HG02571 (cell line): Measurements from ENCODE around the gene LPP.

Experiments
- ATAC-seq: cut with Tn5 transposase; IDR thresholded peaks from one replicate; pipeline ENCODE4 v1.9.1; 2021; ENCODE audit warnings: mild to moderate bottlenecking, moderate library complexity; ENCODE audit not compliant: unreplicated experiment

LPP gene

DNA sequence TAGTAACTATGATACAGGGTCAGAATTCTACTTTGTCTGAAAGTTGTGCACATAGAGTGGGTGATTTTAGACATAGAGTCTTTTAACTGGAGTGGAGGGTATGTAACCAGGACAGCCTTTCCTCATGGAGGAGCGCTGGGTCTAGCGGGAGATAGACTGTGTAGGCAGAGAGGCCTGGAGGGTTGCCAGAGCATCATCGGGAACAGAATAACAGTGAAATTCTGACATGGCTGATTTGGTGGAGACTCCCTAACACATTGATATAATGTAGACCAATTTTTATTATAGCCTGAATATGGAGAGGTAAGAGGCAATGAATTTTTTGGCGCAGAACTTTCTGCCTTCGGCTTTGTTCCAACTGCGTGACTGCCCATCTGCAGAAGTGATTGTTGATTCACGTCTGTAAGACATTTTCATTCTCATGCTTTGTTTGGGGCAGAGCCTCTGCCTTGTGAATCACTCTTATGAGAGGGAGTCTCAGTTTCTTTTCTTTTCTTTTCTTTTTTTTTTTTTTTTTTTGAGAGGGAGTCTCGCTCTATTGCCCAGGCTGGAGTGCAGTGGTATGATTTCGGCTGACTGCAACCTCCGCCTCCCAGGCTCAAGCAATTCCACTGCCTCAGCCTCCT is 16.0 kb downstream of the LPP start:
- no peak for ATAC-seq

DNA sequence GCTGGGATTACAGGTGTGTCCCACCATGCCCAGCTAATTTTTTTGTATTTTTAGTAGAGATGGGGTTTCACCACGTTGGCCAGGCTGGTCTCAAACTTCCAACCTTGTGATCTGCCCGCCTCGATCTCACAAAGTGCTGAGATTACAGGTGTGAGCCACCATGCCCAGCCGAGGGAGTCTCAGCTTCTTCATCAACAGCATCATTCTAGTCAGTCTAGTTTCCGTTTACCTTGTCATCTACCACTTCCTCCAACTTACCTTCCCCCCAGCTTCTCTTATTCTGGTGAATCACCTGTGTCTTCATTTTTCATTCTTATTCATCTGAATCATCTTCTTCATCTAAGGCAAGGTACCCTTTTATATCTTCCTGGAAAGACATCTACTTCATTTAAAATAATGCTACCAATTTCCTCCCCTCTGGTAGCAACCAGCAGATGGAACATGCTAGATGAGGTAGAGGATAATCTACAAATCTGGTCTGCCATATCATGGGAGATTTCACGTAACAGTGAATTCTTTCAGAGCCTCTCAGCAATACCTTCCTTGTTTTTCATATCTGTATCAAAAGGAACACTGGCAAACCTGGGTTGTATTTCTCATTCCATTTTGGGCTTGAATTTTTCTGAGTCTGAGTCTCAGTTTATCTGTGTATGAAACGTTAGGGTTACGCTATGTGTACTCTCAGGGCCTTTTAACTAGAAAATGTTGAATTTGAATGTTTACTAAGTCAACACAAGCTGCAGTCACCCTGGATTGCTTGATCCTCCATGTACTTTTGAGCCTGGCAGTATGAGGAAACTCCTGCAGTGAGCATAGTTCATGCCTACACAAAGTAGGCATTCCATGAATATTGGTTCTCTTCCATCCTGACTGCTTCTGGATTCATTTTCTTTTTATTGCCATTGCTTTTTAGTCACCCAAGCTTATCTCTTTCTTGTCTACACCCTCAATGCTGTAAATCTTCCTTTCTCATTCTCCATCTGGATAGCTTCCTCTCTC is 16.8 kb downstream of the LPP start:
- ATAC-seq = no peak

DNA sequence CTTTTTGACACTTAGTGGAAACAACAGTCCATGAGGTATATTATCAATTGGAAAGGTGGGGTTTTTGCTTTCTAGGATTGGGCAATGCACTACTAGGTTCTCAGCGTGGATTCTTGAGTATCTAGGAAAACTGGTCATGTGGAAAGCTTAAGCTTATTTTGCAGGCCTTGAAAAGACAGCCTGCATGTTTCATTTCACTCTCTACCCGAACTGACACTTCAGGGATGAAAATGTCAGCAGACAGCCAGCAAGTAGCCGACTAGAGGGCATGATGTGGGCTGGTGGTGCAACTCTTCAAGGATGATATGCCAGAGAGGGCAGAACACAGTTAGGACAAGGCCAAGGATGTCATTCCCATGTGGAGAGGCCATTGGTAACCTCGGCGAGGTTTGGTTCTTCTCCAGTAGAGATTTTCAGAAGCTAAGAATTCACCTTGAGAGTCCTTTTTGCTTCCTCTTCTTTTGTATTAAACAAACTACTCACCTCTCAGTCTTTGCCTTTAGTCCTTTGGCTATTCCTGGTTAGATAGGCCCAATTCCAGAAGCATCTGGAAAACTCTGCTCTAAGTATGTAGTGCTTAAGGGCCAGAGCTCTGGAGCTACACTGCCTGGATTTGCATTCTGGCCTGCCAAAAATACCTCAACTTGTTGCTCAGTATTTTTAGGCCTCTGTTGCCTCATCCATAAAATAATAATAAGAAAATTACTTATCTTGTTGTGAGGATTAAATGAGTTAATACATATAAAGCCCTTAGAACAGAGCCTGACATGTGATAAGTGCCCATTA is 17.9 kb downstream of the LPP start:
- no peak for ATAC-seq

DNA sequence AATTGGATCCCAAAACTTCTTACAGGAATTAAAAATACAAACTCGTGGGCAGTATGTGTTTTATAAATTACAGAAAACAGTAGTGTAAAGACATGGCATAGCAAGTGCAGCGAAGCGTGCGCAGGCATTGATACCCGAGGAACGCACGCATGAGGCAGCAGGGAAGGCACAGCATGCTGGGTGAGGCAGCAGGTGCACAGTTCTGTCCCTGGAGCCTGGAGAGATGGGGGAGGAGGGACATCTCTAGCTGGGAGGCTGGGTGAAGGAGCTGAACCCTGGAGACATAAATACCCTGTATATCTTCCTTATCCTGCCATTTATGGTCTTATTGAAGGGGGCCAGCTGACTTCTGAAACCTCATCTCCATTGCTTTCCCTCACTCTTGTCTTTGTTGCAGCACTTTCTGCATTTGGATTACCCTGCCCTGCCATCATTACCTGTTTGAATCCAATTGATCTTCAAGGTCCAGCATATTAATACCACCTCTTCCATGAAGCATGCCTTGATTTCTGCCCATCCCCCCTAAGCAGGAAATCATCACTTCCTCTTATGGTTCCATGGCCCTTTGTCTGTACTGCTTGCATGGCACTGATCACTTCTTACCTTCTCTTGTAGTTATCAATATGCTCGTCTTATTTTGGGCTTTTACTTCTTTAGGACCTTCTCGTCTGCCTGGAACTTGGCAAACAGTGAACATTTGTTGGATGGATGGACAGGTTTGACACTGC is 20.5 kb downstream of the LPP start:
- ATAC-seq = no peak

DNA sequence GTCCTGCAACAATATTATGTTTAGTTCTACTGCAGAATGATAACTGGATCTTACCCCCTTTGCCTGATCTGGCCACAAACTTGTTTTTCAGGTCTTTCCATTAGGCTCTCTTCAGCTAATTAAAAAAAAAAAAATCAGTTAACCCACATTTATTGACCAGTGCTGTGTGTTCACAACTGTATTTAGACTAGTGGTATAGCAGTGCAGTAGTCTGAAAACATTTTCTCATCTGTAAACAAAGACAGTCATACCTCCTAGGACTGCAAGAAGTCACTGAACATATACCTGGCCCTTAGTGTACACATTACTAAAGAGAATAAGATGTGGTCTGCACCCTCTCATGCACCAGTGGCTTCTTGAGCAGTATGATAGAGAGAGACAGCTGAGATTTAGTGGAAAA is 22.5 kb downstream of the LPP start:
- ATAC-seq = no peak

DNA sequence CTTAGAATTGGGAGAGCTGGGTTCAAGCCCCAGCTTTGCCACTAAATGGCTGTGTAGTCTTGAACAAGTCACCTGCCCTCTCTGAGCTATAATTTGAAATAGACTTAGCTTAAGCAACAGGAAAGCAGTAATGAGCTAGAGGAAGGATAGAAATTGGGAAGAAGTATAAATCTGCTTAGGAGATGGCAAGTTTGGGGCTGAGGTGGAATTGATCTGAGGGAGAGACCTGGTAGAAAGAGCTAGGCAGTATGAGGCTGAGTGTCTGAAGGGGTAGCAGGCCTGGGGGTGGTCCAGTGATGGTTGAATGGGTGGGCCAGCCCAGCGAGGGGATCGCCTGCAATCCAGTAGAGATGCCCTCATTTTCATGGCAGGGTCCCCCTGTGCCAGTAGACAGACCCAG is 22.9 kb downstream of the LPP start:
- no peak for ATAC-seq

DNA sequence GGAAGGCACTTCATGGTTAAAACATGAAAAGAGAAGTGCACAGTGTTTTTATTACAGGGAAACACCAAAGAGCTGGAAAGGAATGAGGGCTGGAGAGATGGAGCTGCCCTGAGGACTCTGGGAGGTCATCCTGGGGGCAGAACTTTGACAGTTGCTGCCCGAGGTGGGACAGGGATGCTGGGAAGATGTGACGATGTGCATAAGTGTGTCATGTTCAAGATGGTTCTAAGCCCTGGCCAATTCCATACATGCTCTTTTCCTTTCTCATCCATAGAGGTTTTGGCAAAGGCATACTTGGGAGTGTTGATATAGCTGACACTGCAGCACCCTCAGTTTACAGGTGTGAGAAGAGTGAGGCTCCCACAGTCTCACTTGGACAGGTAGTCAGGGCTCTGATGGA is 23.8 kb downstream of the LPP start:
- no peak for ATAC-seq

DNA sequence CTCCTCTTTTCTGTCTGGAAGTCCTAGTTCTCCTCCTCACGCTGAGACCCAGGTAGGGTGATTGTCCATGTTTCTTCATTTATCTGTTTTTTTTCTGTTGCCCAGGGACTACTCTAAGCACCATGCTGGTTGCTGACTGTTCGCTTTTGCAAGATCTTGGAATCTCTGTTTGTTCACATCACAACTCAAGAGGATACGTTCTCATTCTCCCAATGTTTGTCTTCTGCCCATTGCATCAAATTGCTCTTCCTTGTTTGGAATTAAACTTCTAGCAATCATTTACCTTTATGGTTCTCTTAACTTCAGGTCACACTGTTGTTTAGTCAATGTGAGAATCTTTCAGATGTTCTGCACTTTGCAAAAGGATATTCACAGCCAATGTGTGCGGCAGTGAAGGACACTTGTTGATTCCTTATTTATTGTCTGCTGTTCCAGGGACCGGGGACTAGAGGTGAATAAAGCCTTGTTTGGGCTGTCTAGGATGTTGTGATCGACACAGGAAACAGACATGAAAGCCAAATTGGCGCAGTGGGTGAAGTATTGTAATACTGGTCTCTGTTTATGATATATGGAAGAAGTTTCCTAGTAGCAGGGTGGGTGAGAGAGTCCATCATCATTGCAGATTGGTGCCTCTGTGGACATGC is 24.5 kb downstream of the LPP start:
- no peak for ATAC-seq

DNA sequence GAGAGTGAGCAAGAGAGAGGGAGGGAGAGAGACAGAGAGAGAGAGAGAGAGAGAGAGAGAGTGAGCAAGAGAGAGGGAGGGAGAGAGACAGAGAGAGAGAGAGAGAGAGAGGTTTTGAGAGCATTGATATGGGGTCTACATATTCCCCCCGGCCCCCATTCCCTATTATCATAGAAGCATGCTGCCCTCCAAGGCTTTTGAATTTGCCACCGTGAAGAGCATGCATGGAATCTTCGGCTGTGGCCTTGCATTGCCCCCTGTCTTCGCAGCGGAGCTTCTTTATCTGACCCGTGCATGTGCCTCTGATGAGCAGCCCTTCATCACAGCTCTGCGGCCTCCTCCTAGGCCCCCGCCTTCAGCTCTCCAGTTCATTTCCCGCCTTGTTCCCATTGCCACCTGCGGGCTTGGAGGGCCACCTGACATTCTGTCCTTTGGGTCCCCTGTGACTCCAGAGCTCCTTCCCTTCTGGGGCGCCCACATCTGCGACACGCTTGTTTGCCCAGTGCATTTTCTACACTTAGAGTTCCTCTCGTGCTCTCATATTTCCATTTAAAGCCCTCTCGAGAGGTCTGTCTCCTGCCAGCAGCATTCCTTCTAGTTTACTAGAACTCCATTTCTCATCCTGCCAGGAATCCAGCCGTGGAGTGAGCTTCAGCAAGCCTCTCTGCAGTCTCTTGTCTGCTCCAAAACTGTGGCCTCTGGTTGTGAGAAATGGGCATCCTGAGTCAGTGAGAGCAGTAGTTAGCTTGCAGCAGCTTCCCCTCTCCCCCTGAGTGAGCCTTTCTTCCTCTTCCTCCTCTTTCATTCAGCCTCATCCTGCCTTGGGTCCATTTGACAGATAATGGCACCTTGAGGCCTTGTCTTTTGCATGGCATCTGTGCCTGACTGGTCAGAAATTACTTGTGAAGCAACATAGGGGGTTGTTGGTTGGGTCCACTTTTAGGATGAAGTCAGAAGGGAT is 25.3 kb downstream of the LPP start:
- ATAC-seq = no peak

DNA sequence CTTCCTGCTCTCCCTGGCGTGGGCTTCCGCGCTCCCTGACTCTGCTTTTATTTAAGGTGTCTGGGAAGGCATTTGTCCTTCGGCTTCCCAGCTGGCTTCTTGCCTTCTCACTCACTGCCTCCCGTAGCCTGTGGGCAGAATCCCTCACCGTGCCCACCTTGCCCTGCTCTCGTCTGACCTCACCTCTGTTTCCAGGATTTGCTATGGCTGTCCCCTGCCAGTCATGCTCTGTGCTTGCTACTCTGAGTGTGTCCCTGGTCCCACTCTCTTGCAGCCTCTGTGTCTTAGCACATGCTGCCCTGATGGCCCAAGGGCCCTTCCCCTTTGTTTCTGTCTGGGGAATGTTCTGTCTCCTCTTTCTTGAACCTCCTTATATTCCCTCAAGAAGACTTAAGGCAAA is 26.2 kb downstream of the LPP start:
- no peak for ATAC-seq

DNA sequence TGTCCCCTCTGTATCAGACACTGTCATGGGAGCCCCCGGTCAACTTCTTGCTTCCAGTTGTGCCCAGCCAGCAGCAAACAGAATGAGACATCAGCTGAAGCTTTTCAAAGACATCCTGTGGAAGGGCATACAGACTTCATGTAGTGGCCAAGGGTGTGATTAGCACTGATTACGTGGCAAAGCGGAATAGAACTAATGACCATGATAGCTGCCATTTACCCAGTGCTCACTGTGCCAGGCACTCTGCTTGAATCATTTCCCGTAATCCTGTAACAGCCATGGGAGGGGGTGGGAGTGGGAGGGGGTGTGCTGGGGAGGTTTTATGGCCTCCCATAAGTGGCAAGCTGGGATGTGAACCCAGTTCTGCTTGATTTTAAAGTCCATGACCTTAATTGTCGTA is 29.5 kb downstream of the LPP start:
- ATAC-seq = no peak

DNA sequence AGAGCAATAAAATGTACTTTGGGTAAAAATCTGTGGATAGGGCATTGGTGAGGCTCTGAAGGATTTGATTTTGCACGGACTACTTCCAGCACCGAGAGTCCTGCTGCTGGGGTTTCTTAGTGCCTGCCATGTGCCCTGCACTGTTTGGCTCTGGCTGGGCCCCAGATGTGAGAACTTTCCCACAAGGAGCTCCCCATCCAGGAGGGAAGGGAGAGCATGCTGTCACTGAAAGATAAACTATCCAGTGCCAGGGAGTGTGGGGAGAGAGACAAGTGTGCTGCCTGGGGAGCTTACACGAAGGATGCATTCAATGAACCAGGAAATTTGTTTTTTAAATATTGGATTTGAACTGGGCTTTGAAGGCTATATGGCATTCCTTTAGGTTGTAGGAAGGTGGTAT is 30.2 kb downstream of the LPP start:
- ATAC-seq = no peak

DNA sequence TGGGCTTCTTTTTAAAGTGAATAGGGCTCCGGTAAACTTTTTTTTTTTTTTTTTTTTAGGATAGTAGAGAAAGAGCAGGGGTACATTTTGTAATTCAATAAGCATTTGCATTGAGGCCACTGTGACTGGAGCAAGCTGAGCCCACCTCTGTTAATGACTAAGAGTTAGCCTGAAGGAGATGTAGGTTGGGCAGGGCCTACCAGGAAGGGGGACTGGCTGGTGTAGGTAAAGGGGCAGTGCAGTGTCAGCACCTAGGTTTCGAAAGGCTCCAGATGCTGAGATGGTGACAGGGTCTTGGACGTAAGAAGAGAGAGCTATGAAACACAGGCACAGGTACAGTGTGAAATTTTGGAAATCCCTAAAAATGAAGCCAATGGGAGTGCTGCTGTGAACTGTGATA is 30.7 kb downstream of the LPP start:
- no peak for ATAC-seq

DNA sequence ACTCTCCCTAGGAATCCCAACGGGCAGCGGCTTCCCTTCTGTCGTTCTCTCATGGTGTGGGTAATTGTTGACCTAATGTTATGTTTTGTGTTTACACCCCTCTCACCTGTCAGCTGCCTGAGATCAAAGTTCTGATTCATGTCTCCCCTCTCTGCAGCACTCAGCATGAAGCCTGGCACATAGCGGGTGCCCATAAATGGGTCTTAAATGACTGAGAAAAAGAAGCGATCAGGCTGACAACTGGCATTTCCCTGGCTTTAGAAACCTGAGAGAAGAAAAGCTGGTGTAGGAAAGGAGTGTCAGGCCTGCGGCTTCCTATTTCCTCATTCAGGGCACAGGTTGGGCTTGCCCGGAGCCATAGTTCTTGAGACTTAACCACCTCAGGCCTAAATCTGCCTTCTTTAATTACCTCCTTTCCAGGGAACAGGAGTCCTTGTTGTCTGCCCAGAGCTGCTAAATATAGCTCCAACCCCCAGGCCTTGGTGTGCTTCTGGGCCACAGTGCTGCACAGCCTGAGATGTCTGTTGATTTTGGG is 31.8 kb downstream of the LPP start:
- ATAC-seq = no peak

DNA sequence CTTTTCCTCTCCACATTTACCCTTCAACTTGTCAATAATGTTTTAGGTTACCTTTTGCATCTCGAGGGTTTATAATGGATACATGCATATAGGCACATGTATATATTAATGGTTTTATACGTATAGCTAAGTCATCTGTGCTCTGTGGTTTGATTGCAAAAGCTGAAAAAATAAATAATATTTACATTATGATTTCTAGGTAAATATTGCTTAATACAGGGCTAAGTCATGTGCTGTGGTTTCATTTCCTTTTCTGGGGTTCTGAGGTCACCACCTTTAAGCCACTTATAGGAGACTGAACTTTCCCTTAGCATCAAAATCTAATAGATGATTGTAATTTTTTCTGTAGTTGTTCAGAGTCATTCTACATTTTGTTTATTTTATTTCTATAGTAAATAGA is 33.1 kb downstream of the LPP start:
- ATAC-seq = no peak

DNA sequence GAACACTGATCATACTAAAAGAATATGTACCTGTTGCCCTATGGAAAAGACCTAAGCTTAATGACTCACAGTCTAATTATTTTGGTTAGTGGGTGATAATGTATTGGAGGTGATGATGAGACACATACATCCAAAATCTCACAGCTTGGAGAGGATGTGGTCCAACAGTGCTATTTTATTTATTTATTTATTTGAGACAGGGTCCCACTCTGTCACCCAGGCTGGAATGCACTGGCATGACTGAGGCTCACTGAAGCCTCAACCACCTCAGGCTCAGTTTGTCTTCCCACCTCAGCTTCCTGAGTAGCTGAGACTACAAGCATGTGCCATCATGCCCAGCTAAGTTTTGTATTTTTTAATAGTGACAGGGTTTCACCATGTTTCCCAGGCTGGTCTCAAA is 35.0 kb downstream of the LPP start:
- no peak for ATAC-seq

DNA sequence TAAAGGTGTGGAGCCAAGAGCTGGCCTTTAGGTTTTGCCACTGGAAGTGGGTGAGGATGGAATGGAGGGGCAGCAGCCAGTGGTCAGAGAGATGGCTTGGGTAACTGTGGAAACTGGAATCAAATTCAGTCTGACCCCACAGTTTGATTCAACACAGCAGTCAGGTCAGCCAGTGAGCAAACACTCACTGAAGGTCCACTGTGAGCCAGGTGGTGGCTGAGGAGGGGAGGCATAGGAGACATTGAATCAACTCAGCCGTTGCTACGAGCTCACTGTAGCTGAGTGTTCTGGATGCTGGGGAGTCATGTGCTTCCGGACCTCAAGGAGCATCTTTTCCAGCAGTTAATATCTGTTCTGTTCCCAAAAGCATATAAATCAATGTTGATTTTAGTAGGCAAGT is 37.5 kb downstream of the LPP start:
- no peak for ATAC-seq

DNA sequence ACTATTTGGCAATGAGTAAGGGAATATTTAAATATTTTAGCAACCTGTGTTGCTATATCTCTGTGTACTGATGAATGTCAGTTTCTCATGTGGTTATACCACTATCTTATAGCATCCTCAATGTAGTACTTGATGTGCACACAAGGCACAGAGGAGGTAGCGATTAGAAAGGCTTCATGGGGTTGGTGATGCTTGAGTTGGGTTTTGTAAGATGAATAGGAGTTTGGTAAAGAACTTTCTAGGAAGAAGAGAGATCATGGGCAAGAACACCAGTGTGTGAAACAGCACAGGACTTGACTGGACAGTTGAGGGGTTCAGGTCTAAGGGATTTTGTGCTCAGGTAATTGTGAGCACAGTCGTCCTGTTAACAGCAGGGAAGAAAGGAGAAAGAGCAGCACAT is 38.1 kb downstream of the LPP start:
- ATAC-seq = no peak

DNA sequence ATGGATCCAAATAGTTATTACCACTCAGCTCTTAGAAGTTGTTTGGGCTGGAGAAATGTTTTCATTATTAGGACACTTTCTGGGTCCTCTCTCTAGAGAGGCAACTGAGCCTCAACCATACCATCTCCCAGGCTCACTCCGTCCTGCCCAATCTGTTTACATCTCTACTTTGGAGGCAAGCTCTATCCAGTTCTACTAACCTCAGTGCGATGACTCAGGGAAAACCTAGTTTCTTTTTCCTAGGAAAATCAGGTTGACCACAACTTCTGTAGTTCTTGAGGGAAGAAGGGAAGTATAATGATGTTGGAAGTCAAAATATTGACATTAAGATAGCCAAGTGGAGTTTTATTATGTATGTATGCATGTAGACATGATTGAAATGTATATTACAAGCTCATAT is 40.4 kb downstream of the LPP start:
- ATAC-seq = no peak
